GM12878 (cell line): ENCODE measurements around the gene RTEL1.

Experiments
- CBFB ChIP-seq: IDR thresholded peaks from 2 replicates; pipeline ENCODE4 v1.6.1; 2016; ENCODE audit warnings: antibody characterized with exemption, low read depth
- CTCF ChIP-seq, 3 experiments: IDR thresholded peaks in 2 of 3; conservative IDR thresholded peaks in 1 of 3; 2 replicates each; pipeline ENCODE4 v1.5.1; 2011; ENCODE audit warnings: low read depth in 3 of 3, low read length in 3 of 3, mild to moderate bottlenecking in 3 of 3, control low read depth in 2 of 3, moderate library complexity in 2 of 3, inconsistent platforms in 1 of 3, mixed read lengths in 1 of 3; ENCODE audit not compliant: control insufficient read depth in 2 of 3, insufficient read depth in 1 of 3; ENCODE audit errors: extremely low read depth in 1 of 3
- EP300 ChIP-seq, 2 experiments: fragments of 150-350 bp in 1 of 2; IDR thresholded peaks; 2 replicates each; pipeline ENCODE4 v1.6.1; 2011 to 2012; ENCODE audit warnings: low read depth in 2 of 2, low read length in 2 of 2, borderline replicate concordance in 1 of 2, improper control_type of control experiment in 1 of 2, inconsistent platforms in 1 of 2; ENCODE audit not compliant: control insufficient read depth in 1 of 2
- EZH2 ChIP-seq: IDR thresholded peaks from 2 replicates; pipeline ENCODE4 v1.6.1; 2012; ENCODE audit warnings: low read depth, mild to moderate bottlenecking, control low read depth, inconsistent platforms, low read length, borderline replicate concordance; ENCODE audit not compliant: control insufficient read depth
- FOXK2 ChIP-seq: fragments of 450-650 bp; IDR thresholded peaks from 2 replicates; pipeline ENCODE4 v1.6.1; 2017; ENCODE audit warnings: mild to moderate bottlenecking, moderate library complexity
- FOXM1 ChIP-seq: IDR thresholded peaks from 2 replicates; pipeline ENCODE4 v1.6.1; 2012; ENCODE audit warnings: low read depth, mild to moderate bottlenecking, inconsistent platforms, low read length, moderate library complexity
- IKZF2 ChIP-seq, 2 experiments: fragments of 450-650 bp; IDR thresholded peaks; 2 replicates each; pipeline ENCODE4 v1.6.1; 2017; ENCODE audit warnings: mild to moderate bottlenecking in 2 of 2, moderate library complexity in 2 of 2
- JUNB ChIP-seq: IDR thresholded peaks from 2 replicates; pipeline ENCODE4 v1.6.1; 2016; ENCODE audit warnings: antibody characterized with exemption, mild to moderate bottlenecking
- KLF5 ChIP-seq: fragments of 450-650 bp; IDR thresholded peaks from 2 replicates; pipeline ENCODE4 v1.6.1; 2014; ENCODE audit warnings: mild to moderate bottlenecking; ENCODE audit not compliant: partially characterized antibody
- MAX ChIP-seq: IDR thresholded peaks from 2 replicates; pipeline ENCODE4 v1.6.1; 2012; ENCODE audit warnings: low read depth, low read length, improper control_type of control experiment
- NRF1 ChIP-seq: conservative IDR thresholded peaks from 2 replicates; pipeline ENCODE4 v1.6.1; 2011; ENCODE audit warnings: mild to moderate bottlenecking, low read depth, low read length, improper control_type of control experiment
- POLR2A ChIP-seq: IDR thresholded peaks from 2 replicates; pipeline ENCODE4 v1.6.1; 2011; ENCODE audit warnings: low read depth, mild to moderate bottlenecking, low read length
- TAF1 ChIP-seq: IDR thresholded peaks from 2 replicates; pipeline ENCODE4 v1.6.1; 2011; ENCODE audit warnings: mild to moderate bottlenecking, low read depth, low read length, borderline replicate concordance

GRCh38 chr20:63648895-63649589 is 9.1 kb upstream of the RTEL1 start:
- TF ChIP-seq NRF1 (no peak), KLF5 (no peak), CTCF (IDR thresholded peaks at IDR 0.05 in 2 of 3, conservative IDR thresholded peaks at IDR 0.05 in 1 of 3; ENCODE audit: control insufficient read depth in 2 of 3, extremely low read depth in 1 of 3, insufficient read depth in 1 of 3, low read depth in 3 of 3, low read length in 3 of 3) (no peak), JUNB (no peak), IKZF2 (IDR thresholded peaks at IDR 0.05) (no peak), FOXM1 (no peak), POLR2A (no peak), TAF1 (no peak), MAX (no peak), EZH2 (no peak), EP300 (IDR thresholded peaks at IDR 0.05; ENCODE audit: borderline replicate concordance in 1 of 2, control insufficient read depth in 1 of 2, low read depth in 2 of 2, low read length in 2 of 2) (no peak), FOXK2 (no peak), CBFB (no peak)
